ENCODE data around the gene CHCHD1. TPM values are rescaled to one million over a fixed set of nuclear protein-coding genes. Genes with fewer than 3 reads are reported as not detected.
A peak's percentile ranks its signal among the peaks of the same experiment; 100 is the strongest.

CHCHD1 gene
- total and polyA plus RNA-seq, 2 donors (not counting 3 experiments of a cell fraction or from before 2014, with no cell fraction given), result 31.7 to 39.2 TPM

GRCh38 chr10:73785721-73786511 is 4.1 kb downstream of the CHCHD1 start:
- FAIRE-seq (peak; percentile 4), DNase-seq (ENCODE audit: low read depth, low spot score) (peak; percentile 66)
- intact Hi-C loops (cut with micrococcal nuclease) (loop anchor here (1.0 kb wide), 2 partner anchors 14 to 25 kb away; partner anchors contain the start of gene NDST2), dilution Hi-C loops (cut with MboI; ENCODE audit: extremely low pct_ligation_motif_present, low sequenced_read_pairs) (no loop called here)
- peaks cover 6% of the 10 kb centered on the region for H4K20me1 ChIP-seq (replicated peaks; ENCODE audit: control insufficient read depth, extremely low read depth, insufficient read depth, low read length)
- H3K9ac ChIP-seq (replicated peaks; ENCODE audit: extremely low read depth, insufficient read depth, low read length), result peak overlapping the region; percentile 64
- H3K4me2 ChIP-seq (ENCODE audit: insufficient read depth, low read length), result peak overlapping the region; percentile 92
- H3K4me3 ChIP-seq (replicated peaks in 1 of 3; ENCODE audit: insufficient read depth in 1 of 3, low read depth in 1 of 3, low read length in 3 of 3), result peak overlapping the region; percentile 51 to 73 (median 68)
- H3K4me1 ChIP-seq (ENCODE audit: control insufficient read depth, extremely low read depth, insufficient read depth, low read length), result peaks cover 27% of the 10 kb centered on the region
- no peaks in the 10 kb centered on the region for H3K27me3 ChIP-seq (ENCODE audit: control insufficient read depth in 2 of 2, insufficient read depth in 2 of 2, low read length in 2 of 2)
- TSS peak; percentile 4 for BruUV-seq (replicated peaks)
- H3K36me3 ChIP-seq (ENCODE audit: control insufficient read depth in 2 of 2, extremely low read depth in 1 of 2, insufficient read depth in 2 of 2, low read length in 2 of 2), result peaks cover 2 to 17% of the 10 kb centered on the region in 2 experiments
- H3K9me1 ChIP-seq (replicated peaks; ENCODE audit: control insufficient read depth, extremely low read depth, insufficient read depth, low read length), result no peaks in the 10 kb centered on the region
- peaks cover 50% of the 10 kb centered on the region for H3K79me2 ChIP-seq (ENCODE audit: control insufficient read depth, insufficient read depth, low read length)
- H3K27ac ChIP-seq (ENCODE audit: insufficient read depth, low read depth, low read length), result peak overlapping the region; percentile 46
- TF ChIP-seq FOS (IDR thresholded peaks at IDR 0.05; ENCODE audit: borderline replicate concordance, insufficient read depth, low read length) (no peak), POLR2AphosphoS5 (IDR thresholded peaks at IDR 0.05; ENCODE audit: insufficient read depth, low read depth, low read length) (no peak), GATA2 (IDR thresholded peaks at IDR 0.05; ENCODE audit: insufficient read depth, insufficient read length, low read depth, low read length) (no peak), EZH2 (IDR thresholded peaks at IDR 0.05; ENCODE audit: borderline replicate concordance, low read depth, low read length, severe bottlenecking) (no peak), POLR2A (IDR thresholded peaks at IDR 0.05; ENCODE audit: low read depth, low read length) (no peak), JUN (IDR thresholded peaks at IDR 0.05; ENCODE audit: borderline replicate concordance, insufficient read depth, insufficient read length, low read depth) (no peak), MYC (IDR thresholded peaks at IDR 0.05; ENCODE audit: low read depth, low read length) (no peak)
- TF ChIP-seq, protein P1, sequence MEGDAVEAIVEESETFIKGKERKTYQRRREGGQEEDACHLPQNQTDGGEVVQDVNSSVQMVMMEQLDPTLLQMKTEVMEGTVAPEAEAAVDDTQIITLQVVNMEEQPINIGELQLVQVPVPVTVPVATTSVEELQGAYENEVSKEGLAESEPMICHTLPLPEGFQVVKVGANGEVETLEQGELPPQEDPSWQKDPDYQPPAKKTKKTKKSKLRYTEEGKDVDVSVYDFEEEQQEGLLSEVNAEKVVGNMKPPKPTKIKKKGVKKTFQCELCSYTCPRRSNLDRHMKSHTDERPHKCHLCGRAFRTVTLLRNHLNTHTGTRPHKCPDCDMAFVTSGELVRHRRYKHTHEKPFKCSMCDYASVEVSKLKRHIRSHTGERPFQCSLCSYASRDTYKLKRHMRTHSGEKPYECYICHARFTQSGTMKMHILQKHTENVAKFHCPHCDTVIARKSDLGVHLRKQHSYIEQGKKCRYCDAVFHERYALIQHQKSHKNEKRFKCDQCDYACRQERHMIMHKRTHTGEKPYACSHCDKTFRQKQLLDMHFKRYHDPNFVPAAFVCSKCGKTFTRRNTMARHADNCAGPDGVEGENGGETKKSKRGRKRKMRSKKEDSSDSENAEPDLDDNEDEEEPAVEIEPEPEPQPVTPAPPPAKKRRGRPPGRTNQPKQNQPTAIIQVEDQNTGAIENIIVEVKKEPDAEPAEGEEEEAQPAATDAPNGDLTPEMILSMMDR (IDR thresholded peaks at IDR 0.05; ENCODE audit: extremely low read depth in 1 of 2, insufficient read depth in 1 of 2, low read depth in 1 of 2, low read length in 2 of 2), result no peak
- TF ChIP-seq, protein P2, sequence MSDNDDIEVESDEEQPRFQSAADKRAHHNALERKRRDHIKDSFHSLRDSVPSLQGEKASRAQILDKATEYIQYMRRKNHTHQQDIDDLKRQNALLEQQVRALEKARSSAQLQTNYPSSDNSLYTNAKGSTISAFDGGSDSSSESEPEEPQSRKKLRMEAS (IDR thresholded peaks at IDR 0.05; ENCODE audit: insufficient read depth, insufficient read length), result no peak
- CTCF ChIA-PET, result interaction anchor here (0.5 to 1.6 kb wide), 7 partner anchors 9 to 93 kb away, joined by 3 to 11 read pairs (median 3); no protein-coding TSS in a partner anchor
- peak overlapping the region; percentile 56 for H2AFZ ChIP-seq (ENCODE audit: low read depth, low read length)
- H3K9me3 ChIP-seq (replicated peaks; ENCODE audit: control insufficient read depth, insufficient read depth, low read length), result no peaks in the 10 kb centered on the region
- POLR2A ChIA-PET, result interaction anchor here (0.7 kb wide), 1 partner anchor 22 kb away, joined by 3 read pairs; no protein-coding TSS in a partner anchor
